DMS53 treated with DMSO at 0.1 percent for 48 hours (cell line): ENCODE data around the gene TCF25.
A peak's percentile ranks its signal among the peaks of the same experiment; 100 is the strongest.

Experiments used
- DNase-seq: peaks from one replicate; lab custom pipeline; 2025; ENCODE audit not compliant: unreplicated experiment; lab: John Stamatoyannopoulos, UW

TCF25 gene

GRCh38 chr16:89938175-89938885 lies 64.9 kb downstream of the TCF25 start:
- DNase-seq: no peak

- no peak for DNase-seq
These were observed 71.4 kb downstream of the TCF25 start for GRCh38 chr16:89944773-89945172.

- DNase-seq: peak; percentile 7
These were observed 72.3 kb downstream of the TCF25 start for GRCh38 chr16:89945654-89946053.

- no peak for DNase-seq
These were observed 73.1 kb downstream of the TCF25 start for GRCh38 chr16:89946515-89946914.

- no peak for DNase-seq
These were observed 75.8 kb downstream of the TCF25 start for GRCh38 chr16:89949121-89949742.

- no peak for DNase-seq
These were observed 76.4 kb downstream of the TCF25 start for GRCh38 chr16:89949756-89950155.

GRCh38 chr16:89951509-89951908 lies 78.1 kb downstream of the TCF25 start:
- no peak for DNase-seq

- DNase-seq: no peak
These were observed 78.7 kb downstream of the TCF25 start for GRCh38 chr16:89952049-89952448.

GRCh38 chr16:89952551-89952950 lies 79.2 kb downstream of the TCF25 start:
- no peak for DNase-seq

- no peak for DNase-seq
These were observed 80.4 kb downstream of the TCF25 start for GRCh38 chr16:89953671-89954406.

GRCh38 chr16:89954462-89954861 lies 81.1 kb downstream of the TCF25 start:
- DNase-seq: no peak

GRCh38 chr16:89955001-89955685 lies 81.8 kb downstream of the TCF25 start:
- DNase-seq: no peak

- no peak for DNase-seq
These were observed 83.3 kb downstream of the TCF25 start for GRCh38 chr16:89956505-89957215.

GRCh38 chr16:89957216-89957785 lies 83.9 kb downstream of the TCF25 start:
- DNase-seq: no peak

GRCh38 chr16:89958068-89958467 lies 84.7 kb downstream of the TCF25 start:
- DNase-seq: no peak

GRCh38 chr16:89958596-89958995 lies 85.2 kb downstream of the TCF25 start:
- DNase-seq: no peak

GRCh38 chr16:89960966-89961365 lies 87.6 kb downstream of the TCF25 start:
- no peak for DNase-seq
